Sigmoid colon (tissue), 7 donors: Measurements from ENCODE around the gene KIF26B. TPM values are rescaled to one million over a fixed set of nuclear protein-coding genes. Genes with fewer than 3 reads are reported as not detected.

ENCODE experiments used
- DNase-seq: peaks from one replicate; pipeline ENCODE4 v3.0.0-alpha.2; 2019
- H3K27ac ChIP-seq, 4 donors: fragments of 200-600 bp; sonication (generic); one replicate each; pipeline ENCODE4 v1.5.1; 2016 to 2019; ENCODE audit warnings: mild to moderate bottlenecking in 1 of 4
- H3K27me3 ChIP-seq, 3 donors: fragments of 200-600 bp; sonication (generic); one replicate each; pipeline ENCODE4 v1.5.1; 2019; ENCODE audit warnings: mild to moderate bottlenecking in 1 of 3
- H3K36me3 ChIP-seq, 4 donors: fragments of 200-600 bp; sonication (generic); one replicate each; pipeline ENCODE4 v1.5.1; 2016 to 2019
- H3K4me1 ChIP-seq, 4 donors: fragments of 200-600 bp; sonication (generic); one replicate each; pipeline ENCODE4 v1.5.1; 2017 to 2019
- H3K4me3 ChIP-seq, 4 donors: fragments of 200-600 bp; sonication (generic); one replicate each; pipeline ENCODE4 v1.5.1; 2017 to 2019; ENCODE audit warnings: mild to moderate bottlenecking in 2 of 4, moderate library complexity in 1 of 4
- H3K9me3 ChIP-seq, 4 donors: fragments of 200-600 bp in 3 of 4; sonication (generic) in 3 of 4; one replicate each; pipeline versions ENCODE4 v1.5.1 to v1.6.1; 2013 to 2019
- EP300 ChIP-seq, 4 donors: sonication (generic); formaldehyde crosslinking; IDR thresholded peaks; one replicate each; pipeline ENCODE4 v1.6.1; 2017; ENCODE audit warnings: antibody characterized with exemption in 4 of 4
- POLR2A ChIP-seq, 2 donors: fragments of 450-650 bp; IDR thresholded peaks; one replicate each; pipeline ENCODE4 v1.6.1; 2016; ENCODE audit warnings: antibody characterized with exemption in 2 of 2, mild to moderate bottlenecking in 2 of 2, moderate library complexity in 2 of 2
- POLR2AphosphoS5 ChIP-seq, 4 donors: sonication (generic); formaldehyde crosslinking; IDR thresholded peaks; one replicate each; pipeline ENCODE4 v1.6.1; 2017; ENCODE audit warnings: antibody characterized with exemption in 4 of 4
- WGBS, 2 donors: extraction: QIAGEN DNeasy Blood & Tissue Kit; methylation state at CpG; one replicate each; pipeline ENCODE4 v1.1.7; 2013; 5-methylcytosine and 5-hydroxymethylcytosine counted together
- intact Hi-C: fragments of 100-400 bp; cut with DNase I; formaldehyde crosslinking; loops from one replicate; pipeline ENCODE4 v1.15.1; 2023
- polyA plus RNA-seq, 3 donors: library from polyadenylated mRNA; stranded (reverse); fragments of 200-250 nt; gene quantifications; one replicate each; pipeline ENCODE4 v1.2.3, GENCODE V29; 2013
- total RNA-seq, 4 donors: library from RNA; depleted of rRNA; stranded (reverse); fragments of >200 nt; gene quantifications; one replicate each; pipeline ENCODE4 v1.1.0, GENCODE V29; 2016
- TF ChIP-seq, protein P1 (sequence below), 4 experiments: fragments of 450-650 bp in 3 of 4; fragments of 200-600 bp in 1 of 4; IDR thresholded peaks; one replicate each; pipeline ENCODE4 v1.5.1; 2016 to 2019; ENCODE audit warnings: antibody characterized with exemption in 4 of 4, mild to moderate bottlenecking in 3 of 4, moderate library complexity in 2 of 4
- donor health status: healthy with polysubstance abuse.
- donor health status: Bipolar disorder and iron deficiency.
- donor health status: healthy.

KIF26B gene
- total and polyA plus RNA-seq, 7 donors: under 0.01 to 5.5 (median 1.4) TPM; not detected in 1

DNA sequence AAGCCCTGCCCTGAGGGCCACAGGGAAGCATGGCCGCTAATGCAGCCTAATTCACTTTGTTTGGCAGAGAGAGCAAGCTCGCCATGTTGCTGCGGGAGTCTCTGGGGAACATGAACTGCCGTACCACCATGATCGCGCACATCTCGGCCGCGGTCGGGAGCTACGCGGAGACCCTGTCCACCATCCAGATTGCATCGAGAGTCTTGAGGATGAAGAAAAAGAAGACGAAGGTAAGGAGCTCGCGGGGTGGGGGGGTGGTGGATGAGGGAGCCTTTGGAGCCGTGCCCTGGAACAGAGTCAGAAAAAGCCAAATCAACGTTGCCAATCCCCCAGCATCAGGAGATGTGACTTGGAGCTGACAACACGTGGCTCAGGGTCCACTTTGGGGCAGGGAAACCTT lies 529.4 kb downstream of the KIF26B start:
- no peaks in the 10 kb centered on the region for H3K27me3 ChIP-seq
- no peak overlapping the region for H3K4me3 ChIP-seq
- H3K36me3 ChIP-seq: no peaks in the 10 kb centered on the region
- 92 to 95% methylated on average over 19 of the region's 19 CpGs for WGBS, 2 donors
- no peak for DNase-seq
- H3K9me3 ChIP-seq: no peaks in the 10 kb centered on the region
- H3K27ac ChIP-seq: no peak overlapping the region
- intact Hi-C loops: no loop called here
- TF ChIP-seq EP300 (IDR thresholded peaks at IDR 0.05): no peak
- TF ChIP-seq POLR2A (IDR thresholded peaks at IDR 0.05): no peak
- TF ChIP-seq, protein P1, sequence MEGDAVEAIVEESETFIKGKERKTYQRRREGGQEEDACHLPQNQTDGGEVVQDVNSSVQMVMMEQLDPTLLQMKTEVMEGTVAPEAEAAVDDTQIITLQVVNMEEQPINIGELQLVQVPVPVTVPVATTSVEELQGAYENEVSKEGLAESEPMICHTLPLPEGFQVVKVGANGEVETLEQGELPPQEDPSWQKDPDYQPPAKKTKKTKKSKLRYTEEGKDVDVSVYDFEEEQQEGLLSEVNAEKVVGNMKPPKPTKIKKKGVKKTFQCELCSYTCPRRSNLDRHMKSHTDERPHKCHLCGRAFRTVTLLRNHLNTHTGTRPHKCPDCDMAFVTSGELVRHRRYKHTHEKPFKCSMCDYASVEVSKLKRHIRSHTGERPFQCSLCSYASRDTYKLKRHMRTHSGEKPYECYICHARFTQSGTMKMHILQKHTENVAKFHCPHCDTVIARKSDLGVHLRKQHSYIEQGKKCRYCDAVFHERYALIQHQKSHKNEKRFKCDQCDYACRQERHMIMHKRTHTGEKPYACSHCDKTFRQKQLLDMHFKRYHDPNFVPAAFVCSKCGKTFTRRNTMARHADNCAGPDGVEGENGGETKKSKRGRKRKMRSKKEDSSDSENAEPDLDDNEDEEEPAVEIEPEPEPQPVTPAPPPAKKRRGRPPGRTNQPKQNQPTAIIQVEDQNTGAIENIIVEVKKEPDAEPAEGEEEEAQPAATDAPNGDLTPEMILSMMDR (IDR thresholded peaks at IDR 0.05): no peak
- no peak for TF ChIP-seq POLR2AphosphoS5 (IDR thresholded peaks at IDR 0.05)
- H3K4me1 ChIP-seq: peaks cover 0 to 14% (median 12%) of the 10 kb centered on the region in 4 donors

DNA sequence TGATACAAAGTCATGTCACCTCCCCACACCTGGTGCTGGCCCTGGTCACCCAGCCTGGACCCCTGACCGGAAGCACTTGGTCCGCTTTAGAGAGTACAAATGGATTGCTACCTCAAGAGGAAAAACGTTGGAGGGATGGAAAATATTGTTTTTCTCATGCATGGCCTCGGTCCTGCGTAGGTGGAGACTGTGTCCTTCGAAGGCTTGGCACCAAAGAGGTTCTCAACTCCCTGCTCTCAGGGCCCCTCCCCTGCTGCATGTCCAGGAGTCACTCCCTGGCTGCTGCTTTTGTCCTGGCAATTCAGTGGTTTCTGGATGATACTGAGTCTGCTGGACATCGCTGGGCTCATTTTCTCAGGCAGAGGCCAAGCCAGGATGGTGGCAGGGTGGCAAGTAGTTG lies 529.8 kb downstream of the KIF26B start:
- Histone ChIP-seq H3K9me3 (no peaks in the 10 kb centered on the region), H3K4me1 (peaks cover 0 to 14% (median 12%) of the 10 kb centered on the region in 4 donors), H3K27me3 (no peaks in the 10 kb centered on the region), H3K4me3 (no peak overlapping the region), H3K27ac (no peak overlapping the region), H3K36me3 (no peaks in the 10 kb centered on the region)
- 73 to 91% methylated on average over 7 of the region's 7 CpGs for WGBS, 2 donors
- TF ChIP-seq, protein P1 (IDR thresholded peaks at IDR 0.05): no peak
- TF ChIP-seq POLR2AphosphoS5 (IDR thresholded peaks at IDR 0.05) (no peak), POLR2A (IDR thresholded peaks at IDR 0.05) (no peak), EP300 (IDR thresholded peaks at IDR 0.05) (no peak)
- intact Hi-C loops: no loop called here
- no peak for DNase-seq

DNA sequence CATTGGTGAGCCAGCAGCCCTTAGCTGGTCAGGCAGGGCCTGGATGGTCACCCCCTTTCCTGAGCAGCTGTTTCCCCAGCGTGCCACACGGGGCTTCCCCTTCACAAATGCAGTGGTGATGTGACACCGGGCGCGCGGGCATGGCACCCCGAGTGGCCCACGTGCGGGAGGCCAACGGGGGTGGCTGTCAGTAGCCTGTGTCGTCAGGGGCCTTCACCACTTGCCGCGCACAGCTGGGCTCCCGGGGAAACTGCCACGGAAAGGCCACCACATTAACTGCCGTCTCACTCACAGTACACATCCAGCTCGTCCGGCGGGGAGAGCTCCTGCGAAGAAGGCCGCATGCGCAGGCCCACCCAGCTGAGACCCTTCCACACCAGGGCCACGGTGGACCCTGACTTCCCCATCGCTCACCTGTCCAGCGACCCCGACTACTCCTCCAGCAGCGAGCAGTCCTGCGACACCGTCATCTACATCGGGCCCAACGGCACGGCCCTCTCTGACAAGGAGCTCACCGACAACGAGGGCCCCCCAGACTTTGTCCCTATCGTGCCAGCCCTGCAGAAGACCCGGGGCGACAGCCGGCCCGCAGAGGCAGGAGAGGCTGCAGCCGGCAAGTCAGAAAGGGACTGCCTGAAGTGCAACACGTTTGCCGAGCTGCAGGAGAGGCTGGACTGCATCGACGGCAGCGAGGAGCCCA lies 530.5 kb downstream of the KIF26B start:
- intact Hi-C loops: no loop called here
- H3K36me3 ChIP-seq: no peaks in the 10 kb centered on the region
- peaks cover 0 to 14% (median 12%) of the 10 kb centered on the region in 4 donors for H3K4me1 ChIP-seq
- TF ChIP-seq POLR2A (IDR thresholded peaks at IDR 0.05) (no peak), POLR2AphosphoS5 (IDR thresholded peaks at IDR 0.05) (no peak), EP300 (IDR thresholded peaks at IDR 0.05) (no peak)
- TF ChIP-seq, protein P1 (IDR thresholded peaks at IDR 0.05): no peak
- H3K27ac ChIP-seq: no peak overlapping the region
- DNase-seq: peak; percentile 56
- no peaks in the 10 kb centered on the region for H3K9me3 ChIP-seq
- no peak overlapping the region for H3K4me3 ChIP-seq
- WGBS, 2 donors: 90 to 94% methylated on average over 45 of the region's 45 CpGs
- no peaks in the 10 kb centered on the region for H3K27me3 ChIP-seq

DNA sequence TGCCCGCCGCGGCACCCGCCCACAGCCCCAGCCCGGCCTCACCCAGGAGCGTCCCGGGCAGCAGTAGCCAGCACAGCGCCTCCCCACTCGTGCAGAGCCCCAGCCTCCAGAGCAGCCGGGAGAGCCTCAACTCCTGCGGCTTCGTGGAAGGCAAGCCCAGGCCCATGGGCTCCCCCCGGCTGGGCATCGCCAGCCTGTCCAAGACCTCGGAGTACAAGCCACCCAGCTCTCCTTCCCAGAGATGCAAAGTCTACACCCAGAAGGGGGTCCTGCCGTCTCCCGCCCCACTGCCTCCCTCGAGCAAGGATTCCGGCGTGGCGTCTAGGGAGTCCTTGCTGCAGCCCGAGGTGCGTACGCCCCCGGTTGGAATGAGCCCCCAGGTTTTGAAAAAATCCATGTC lies 531.2 kb downstream of the KIF26B start:
- H3K27ac ChIP-seq: no peak overlapping the region
- 85 to 93% methylated on average over 25 of the region's 25 CpGs for WGBS, 2 donors
- peaks cover 0 to 14% (median 12%) of the 10 kb centered on the region in 4 donors for H3K4me1 ChIP-seq
- TF ChIP-seq POLR2A (IDR thresholded peaks at IDR 0.05): no peak
- intact Hi-C loops: no loop called here
- no peak for DNase-seq
- no peak overlapping the region for H3K4me3 ChIP-seq
- H3K36me3 ChIP-seq: no peaks in the 10 kb centered on the region
- no peaks in the 10 kb centered on the region for H3K27me3 ChIP-seq
- no peaks in the 10 kb centered on the region for H3K9me3 ChIP-seq

DNA sequence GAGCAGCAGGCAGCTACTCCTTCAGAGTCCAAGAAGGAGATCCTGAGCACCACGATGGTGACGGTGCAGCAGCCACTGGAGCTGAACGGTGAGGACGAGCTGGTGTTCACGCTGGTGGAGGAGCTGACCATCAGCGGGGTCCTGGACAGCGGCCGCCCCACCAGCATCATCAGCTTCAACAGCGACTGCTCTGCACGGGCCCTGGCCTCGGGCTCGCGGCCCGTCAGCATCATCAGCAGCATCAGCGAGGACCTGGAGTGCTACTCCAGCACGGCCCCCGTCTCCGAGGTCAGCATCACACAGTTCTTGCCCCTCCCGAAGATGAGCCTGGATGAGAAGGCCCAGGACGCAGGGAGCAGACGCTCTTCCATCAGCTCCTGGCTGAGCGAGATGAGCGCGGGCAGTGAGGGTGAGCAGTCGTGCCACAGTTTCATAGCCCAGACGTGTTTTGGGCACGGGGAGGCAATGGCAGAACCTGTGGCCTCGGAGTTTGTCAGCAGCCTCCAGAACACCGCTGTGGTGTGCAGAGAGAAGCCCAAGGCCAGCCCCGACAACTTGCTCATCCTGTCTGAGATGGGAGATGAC lies 531.8 kb downstream of the KIF26B start:
- no peaks in the 10 kb centered on the region for H3K36me3 ChIP-seq
- no peaks in the 10 kb centered on the region for H3K27me3 ChIP-seq
- TF ChIP-seq POLR2AphosphoS5 (IDR thresholded peaks at IDR 0.05): no peak
- no peak for TF ChIP-seq POLR2A (IDR thresholded peaks at IDR 0.05)
- TF ChIP-seq, protein P1 (IDR thresholded peaks at IDR 0.05): no peak
- no peak for TF ChIP-seq EP300 (IDR thresholded peaks at IDR 0.05)
- intact Hi-C loops: no loop called here
- WGBS, 2 donors: 92 to 96% methylated on average over 30 of the region's 30 CpGs
- H3K9me3 ChIP-seq: no peaks in the 10 kb centered on the region
- no peak for DNase-seq
- no peak overlapping the region for H3K4me3 ChIP-seq
- H3K4me1 ChIP-seq: peaks cover 0 to 14% (median 12%) of the 10 kb centered on the region in 4 donors
- H3K27ac ChIP-seq: no peak overlapping the region
